Measurements from ENCODE around the gene RPL10.

RPL10 gene

GRCh38 chrX:154363706-154364439, 34.3 kb upstream of the RPL10 start:
- no peak for DNase-seq

GRCh38 chrX:154365052-154365600, 33.1 kb upstream of the RPL10 start:
- no peak for DNase-seq

GRCh38 chrX:154365997-154366665, 32.0 kb upstream of the RPL10 start:
- no peak for DNase-seq

- no peak for DNase-seq
These were observed 31.5 kb upstream of the RPL10 start for GRCh38 chrX:154366666-154367055.

GRCh38 chrX:154367474-154368308, 30.5 kb upstream of the RPL10 start:
- DNase-seq: no peak

GRCh38 chrX:154368630-154369448, 29.3 kb upstream of the RPL10 start:
- peak; percentile 96 to 98 (median 97) for DNase-seq

- DNase-seq: peak; percentile 68 to 80 (median 75)
These were observed 28.5 kb upstream of the RPL10 start for GRCh38 chrX:154369449-154370299.

- peak in 1 of 3 donors; percentile 39 for DNase-seq
These were observed 27.7 kb upstream of the RPL10 start for GRCh38 chrX:154370300-154371016.

- DNase-seq: peak; percentile 95 to 96 (median 95)
These were observed 27.0 kb upstream of the RPL10 start for GRCh38 chrX:154371017-154371788.

- DNase-seq: no peak
These were observed 26.3 kb upstream of the RPL10 start for GRCh38 chrX:154371789-154372300.

- peak; percentile 34 to 43 (median 39) for DNase-seq
These were observed 25.6 kb upstream of the RPL10 start for GRCh38 chrX:154372612-154373022.

GRCh38 chrX:154373340-154374306, 24.6 kb upstream of the RPL10 start:
- peak; percentile 66 to 69 (median 66) for DNase-seq

GRCh38 chrX:154374313-154375155, 23.6 kb upstream of the RPL10 start, which contains the start of gene FLNA:
Gene FLNA (minus strand): TSS chrX:154374634. CDS start chrX:154371245, 3,389 bp downstream.
- peak; percentile 32 to 75 (median 59) for DNase-seq

- DNase-seq: no peak
These were observed 23.0 kb upstream of the RPL10 start for GRCh38 chrX:154375156-154375504.

GRCh38 chrX:154376774-154377173, 21.4 kb upstream of the RPL10 start:
- no peak for DNase-seq

- DNase-seq: peak; percentile 29 to 51 (median 38)
These were observed 19.9 kb upstream of the RPL10 start for GRCh38 chrX:154378059-154378798.

Data from suppressor macrophage treated with lipopolysaccharide for 1 hour (primary cell).